ENCODE data around the gene IGSF9B.

Gene IGSF9B

GRCh38 chr11:133965031-133965601, 8.3 kb upstream of the IGSF9B start:
- TF ChIP-seq CTCF (conservative IDR thresholded peaks at IDR 0.05), result no peak
- TF ChIP-seq ZFX (IDR thresholded peaks at IDR 0.05), result no peak
- H3K27ac ChIP-seq, result no peak overlapping the region

- no peak for TF ChIP-seq ZFX (IDR thresholded peaks at IDR 0.05)
- TF ChIP-seq CTCF (conservative IDR thresholded peaks at IDR 0.05), result no peak
Observed at GRCh38 chr11:133964356-133964755, 7.6 kb upstream of the IGSF9B start.

GRCh38 chr11:133961890-133962289, 5.1 kb upstream of the IGSF9B start:
- no peak for TF ChIP-seq ZFX (IDR thresholded peaks at IDR 0.05)
- TF ChIP-seq CTCF (conservative IDR thresholded peaks at IDR 0.05), result no peak

More at GRCh38 chr11:133964356-133964755, 7.6 kb upstream of the IGSF9B start:
- no peak overlapping the region for H3K27ac ChIP-seq

GRCh38 chr11:133957900-133958299, 1.1 kb upstream of the IGSF9B start:
- no peak for TF ChIP-seq CTCF (conservative IDR thresholded peaks at IDR 0.05)
- no peak for TF ChIP-seq ZFX (IDR thresholded peaks at IDR 0.05)
- peak overlapping the region; percentile 69; the same call in 1 of the 2 replicates for H3K27ac ChIP-seq

More at GRCh38 chr11:133961890-133962289, 5.1 kb upstream of the IGSF9B start:
- H3K27ac ChIP-seq, result no peak overlapping the region

- H3K27ac ChIP-seq, result peak overlapping the region; percentile 69
- TF ChIP-seq ZFX (IDR thresholded peaks at IDR 0.05) (no peak), CTCF (conservative IDR thresholded peaks at IDR 0.05) (no peak)
Observed at GRCh38 chr11:133955945-133956421, 785 bp downstream of the IGSF9B start.

- H3K27ac ChIP-seq, result no peak overlapping the region
- TF ChIP-seq ZFX (IDR thresholded peaks at IDR 0.05) (no peak), CTCF (conservative IDR thresholded peaks at IDR 0.05) (no peak)
Observed at GRCh38 chr11:133955081-133955891, 1.5 kb downstream of the IGSF9B start.

- no peak overlapping the region for H3K27ac ChIP-seq
- TF ChIP-seq ZFX (IDR thresholded peaks at IDR 0.05), result no peak
Observed at GRCh38 chr11:133953999-133954398, 2.8 kb downstream of the IGSF9B start.

All from C4-2B (cell line).